ENCODE data around the gene MCM3AP.

MCM3AP gene

GRCh38 chr21:46248827-46249226, 36.6 kb downstream of the MCM3AP start:
- Histone ChIP-seq H3K4me3 (ENCODE audit: low read depth, low read length) (no peak overlapping the region), H3K27ac (no peak overlapping the region), H3K27me3 (replicated peaks) (no peaks in the 10 kb centered on the region), H3K36me3 (replicated peaks) (peaks cover 65% of the 10 kb centered on the region)
- in situ Hi-C loops (cut with HindIII; ENCODE audit: low pct_ligation_motif_present, low sequenced_read_pairs), result no loop called here
- no peak for TF ChIP-seq CTCF (IDR thresholded peaks at IDR 0.05; ENCODE audit: low read depth, low read length, missing control alignments)
- DNase-seq, result no peak

DNA sequence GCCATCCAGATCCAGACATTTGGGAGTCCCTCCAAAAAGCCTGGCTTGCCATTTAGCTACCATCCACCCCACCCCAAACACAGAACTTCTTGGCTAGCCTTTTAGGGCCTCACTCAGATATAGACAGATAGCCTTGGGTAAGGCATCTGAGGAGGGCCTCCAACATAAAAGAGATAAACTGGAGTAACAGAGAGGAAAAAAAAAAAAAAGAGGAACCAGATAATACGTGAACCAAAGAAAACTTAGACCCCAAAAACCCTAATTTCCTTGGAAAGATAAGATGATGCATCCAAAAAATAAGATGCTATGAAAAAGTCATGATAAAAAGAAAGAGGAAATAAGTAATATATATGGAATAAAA, 37.0 kb downstream of the MCM3AP start:
- TF ChIP-seq CTCF (IDR thresholded peaks at IDR 0.05; ENCODE audit: low read depth, low read length, missing control alignments), result no peak
- in situ Hi-C loops (cut with HindIII; ENCODE audit: low pct_ligation_motif_present, low sequenced_read_pairs), result no loop called here
- Histone ChIP-seq H3K4me3 (ENCODE audit: low read depth, low read length) (no peak overlapping the region), H3K36me3 (replicated peaks) (peaks cover 65% of the 10 kb centered on the region), H3K27ac (no peak overlapping the region), H3K27me3 (replicated peaks) (no peaks in the 10 kb centered on the region)
- DNase-seq, result no peak

DNA sequence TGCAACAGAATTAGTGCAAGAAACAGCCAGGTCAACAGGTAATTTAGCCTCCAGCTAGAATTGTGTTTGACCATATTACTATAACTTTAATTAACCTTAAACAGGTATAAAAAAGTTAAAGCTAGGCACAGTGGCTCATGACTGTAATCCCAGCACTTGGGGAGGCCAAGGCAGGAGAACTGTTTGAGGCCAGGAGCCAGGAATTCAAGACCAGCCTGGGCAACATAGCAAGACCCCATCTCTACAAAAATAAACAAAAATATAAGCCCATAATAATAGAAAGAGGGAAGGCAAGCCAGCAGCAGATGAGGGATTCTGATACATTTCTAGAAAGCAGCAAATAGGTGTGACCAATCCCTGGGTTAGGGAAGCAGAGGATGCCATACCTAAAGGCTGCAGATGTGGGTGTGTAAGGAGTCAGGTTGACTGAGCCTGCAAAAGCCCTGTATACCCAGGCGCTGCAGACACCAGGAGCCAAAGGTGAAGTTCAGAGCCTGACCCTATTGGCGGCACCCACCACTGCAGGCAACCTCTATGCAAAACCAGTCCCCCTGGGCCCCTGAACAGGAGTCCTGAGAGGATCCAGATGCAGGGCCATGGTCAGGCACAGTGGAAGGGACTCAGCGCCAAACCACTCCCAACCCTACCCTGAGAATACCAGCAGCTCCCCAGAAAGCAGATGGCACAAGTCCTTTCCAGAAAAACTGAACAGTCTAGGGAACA, 37.6 kb downstream of the MCM3AP start:
- Histone ChIP-seq H3K27me3 (replicated peaks) (no peaks in the 10 kb centered on the region), H3K27ac (no peak overlapping the region), H3K36me3 (replicated peaks) (peaks cover 67% of the 10 kb centered on the region), H3K4me3 (ENCODE audit: low read depth, low read length) (no peak overlapping the region)
- in situ Hi-C loops (cut with HindIII; ENCODE audit: low pct_ligation_motif_present, low sequenced_read_pairs), result no loop called here
- no peak for DNase-seq
- TF ChIP-seq CTCF (IDR thresholded peaks at IDR 0.05; ENCODE audit: low read depth, low read length, missing control alignments), result no peak

GRCh38 chr21:46246345-46246744, 39.1 kb downstream of the MCM3AP start:
- DNase-seq, result no peak
- TF ChIP-seq CTCF (IDR thresholded peaks at IDR 0.05; ENCODE audit: low read depth, low read length, missing control alignments), result no peak
- Histone ChIP-seq H3K4me3 (ENCODE audit: low read depth, low read length) (no peak overlapping the region), H3K27me3 (replicated peaks) (no peaks in the 10 kb centered on the region), H3K27ac (no peak overlapping the region), H3K36me3 (replicated peaks) (peaks cover 68% of the 10 kb centered on the region)
- in situ Hi-C loops (cut with HindIII; ENCODE audit: low pct_ligation_motif_present, low sequenced_read_pairs), result no loop called here

- no peaks in the 10 kb centered on the region for H3K27me3 ChIP-seq (replicated peaks)
- H3K36me3 ChIP-seq (replicated peaks), result peaks cover 67% of the 10 kb centered on the region
- peak; percentile 16 for TF ChIP-seq CTCF (IDR thresholded peaks at IDR 0.05; ENCODE audit: low read depth, low read length, missing control alignments)
- H3K27ac ChIP-seq, result no peak overlapping the region
- DNase-seq, result no peak
- in situ Hi-C loops (cut with HindIII; ENCODE audit: low pct_ligation_motif_present, low sequenced_read_pairs), result no loop called here
- no peak overlapping the region for H3K4me3 ChIP-seq (ENCODE audit: low read depth, low read length)
These were observed 40.0 kb downstream of the MCM3AP start for GRCh38 chr21:46245213-46245915.
